ENCODE measurements around the gene RABGAP1L.

GRCh38 chr1:174746024-174746808 is 586.9 kb downstream of the RABGAP1L start:
- TF ChIP-seq EZH2 (IDR thresholded peaks at IDR 0.05), result no peak
- no peak for TF ChIP-seq CTCF (IDR thresholded peaks at IDR 0.05)
